Hematopoietic multipotent progenitor cell treated with erythropoietin and hydrocortisone succinate and interleukin-3 and kit ligand, for 6 days (in vitro differentiated cells): ENCODE data around the gene CNTN4.
"Not testable (repeated sequence)": the region's sequence is repeated elsewhere in the genome, so short reads cannot be mapped to it uniquely, and the experiment has no call there.

Experiments
- DNase-seq: peaks from one replicate; pipeline ENCODE4 v3.0.0-alpha.2; 2015

CNTN4 gene

DNA sequence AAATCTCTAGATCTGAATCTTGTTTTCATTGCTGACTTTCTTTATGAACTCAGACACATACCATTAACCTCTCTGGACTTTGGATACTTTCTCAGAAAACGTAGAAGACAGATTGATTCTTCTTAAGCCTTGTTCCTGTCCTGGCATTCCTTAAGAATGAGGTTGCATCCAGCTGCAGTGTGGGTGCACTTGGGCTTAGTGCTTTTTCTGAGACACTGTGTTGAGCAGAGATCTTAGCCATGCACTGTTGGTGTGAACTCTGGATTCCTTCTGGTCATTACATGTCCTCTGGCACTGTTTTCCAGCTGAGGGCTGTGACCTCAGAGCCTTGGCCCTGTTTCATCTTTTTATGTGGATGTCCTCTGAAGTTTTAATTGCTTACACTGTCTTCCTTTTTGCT is 428.3 kb downstream of the CNTN4 start:
- DNase-seq = no peak

DNA sequence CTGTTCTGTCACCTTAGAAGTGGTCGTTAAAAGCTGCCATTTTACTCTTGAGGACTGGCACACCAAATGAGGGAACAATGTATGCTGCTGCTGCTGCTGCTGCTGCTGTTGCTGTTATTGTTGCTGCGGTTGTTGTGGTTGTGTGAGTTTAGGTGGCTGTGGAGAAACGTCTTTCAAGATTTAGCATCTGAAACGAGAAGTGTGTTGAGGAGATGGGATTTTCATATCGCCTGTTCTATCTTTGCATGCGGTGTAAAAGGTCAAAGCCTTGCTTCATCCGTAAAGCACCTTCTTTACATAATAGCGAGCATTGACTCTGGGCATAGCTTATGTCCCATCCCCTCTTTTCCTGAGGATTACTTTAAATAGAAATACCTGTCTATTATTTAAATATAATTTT is 428.7 kb downstream of the CNTN4 start:
- not testable (repeated sequence) for DNase-seq

DNA sequence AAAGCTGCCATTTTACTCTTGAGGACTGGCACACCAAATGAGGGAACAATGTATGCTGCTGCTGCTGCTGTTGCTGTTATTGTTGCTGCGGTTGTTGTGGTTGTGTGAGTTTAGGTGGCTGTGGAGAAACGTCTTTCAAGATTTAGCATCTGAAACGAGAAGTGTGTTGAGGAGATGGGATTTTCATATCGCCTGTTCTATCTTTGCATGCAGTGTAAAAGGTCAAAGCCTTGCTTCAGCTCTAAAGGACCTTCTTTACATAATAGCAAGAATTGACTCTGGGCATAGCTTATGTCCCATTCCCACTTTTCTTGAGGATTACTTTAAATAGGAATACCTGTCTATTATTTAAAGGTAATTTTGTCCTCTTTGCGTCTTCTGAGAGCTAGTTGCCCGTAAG is 436.1 kb downstream of the CNTN4 start:
- DNase-seq = not testable (repeated sequence)

GRCh38 chr3:2535206-2535605 is 436.5 kb downstream of the CNTN4 start:
- DNase-seq = no peak

DNA sequence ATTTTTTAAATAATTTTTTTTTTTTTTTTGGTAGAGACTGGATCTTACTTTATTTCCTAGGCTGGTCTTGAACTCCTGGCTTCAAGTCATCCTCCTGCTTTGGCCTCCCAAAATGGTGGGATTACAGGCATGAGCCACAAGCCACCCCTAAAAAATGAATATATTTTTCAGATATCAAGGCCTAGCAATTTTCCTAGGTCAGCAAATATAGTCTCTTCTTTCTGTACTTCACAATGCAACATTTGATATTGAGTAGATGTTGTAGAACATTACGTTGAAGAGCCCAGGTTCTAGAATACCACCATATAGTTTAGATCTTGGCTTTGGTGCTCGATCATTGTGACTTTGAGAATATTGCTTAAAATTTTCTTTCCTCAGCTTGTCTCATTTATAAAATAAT is 437.9 kb downstream of the CNTN4 start:
- DNase-seq = no peak

GRCh38 chr3:2540115-2540514 is 441.4 kb downstream of the CNTN4 start:
- DNase-seq = no peak

DNA sequence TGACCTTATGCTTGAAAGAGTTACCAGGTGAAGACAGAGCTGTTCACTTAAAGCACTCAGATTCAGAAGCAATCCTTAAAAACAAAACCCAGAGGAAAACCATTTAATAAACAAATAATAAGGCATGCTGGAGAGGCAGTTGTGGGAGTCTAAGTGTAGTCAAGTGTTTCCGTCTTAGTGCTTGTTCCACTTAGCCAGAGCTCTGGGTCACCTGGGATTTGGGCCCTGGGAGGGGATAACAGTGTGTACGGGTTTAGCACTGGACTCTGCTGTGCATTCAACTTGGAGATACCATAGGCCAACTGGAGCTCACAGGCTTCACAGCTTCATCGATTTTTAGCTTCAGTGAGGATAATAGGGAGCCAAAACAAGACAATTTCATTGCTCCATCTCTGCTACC is 444.6 kb downstream of the CNTN4 start:
- no peak for DNase-seq

DNA sequence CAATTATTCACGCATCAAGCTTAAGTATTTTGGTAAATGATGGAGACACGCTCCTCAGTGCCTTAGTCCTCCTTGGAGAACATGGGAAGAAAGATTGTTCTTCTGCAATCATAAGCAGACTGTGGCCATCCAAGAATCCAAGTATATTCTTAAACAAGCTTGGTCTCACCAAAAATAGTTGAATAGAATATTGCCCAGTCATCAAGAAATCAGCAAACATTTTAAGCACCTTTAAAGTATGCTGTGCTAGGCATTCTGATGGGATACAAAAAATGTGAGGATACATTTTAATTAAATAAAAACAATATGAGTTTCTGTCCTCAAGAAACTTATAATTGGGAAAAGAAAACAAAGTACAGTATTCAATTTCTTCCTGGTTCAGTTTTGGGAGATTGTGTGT is 445.5 kb downstream of the CNTN4 start:
- no peak for DNase-seq

- no peak for DNase-seq
These were observed 446.1 kb downstream of the CNTN4 start for GRCh38 chr3:2544718-2545117.

GRCh38 chr3:2547049-2547448 is 448.4 kb downstream of the CNTN4 start:
- no peak for DNase-seq

DNA sequence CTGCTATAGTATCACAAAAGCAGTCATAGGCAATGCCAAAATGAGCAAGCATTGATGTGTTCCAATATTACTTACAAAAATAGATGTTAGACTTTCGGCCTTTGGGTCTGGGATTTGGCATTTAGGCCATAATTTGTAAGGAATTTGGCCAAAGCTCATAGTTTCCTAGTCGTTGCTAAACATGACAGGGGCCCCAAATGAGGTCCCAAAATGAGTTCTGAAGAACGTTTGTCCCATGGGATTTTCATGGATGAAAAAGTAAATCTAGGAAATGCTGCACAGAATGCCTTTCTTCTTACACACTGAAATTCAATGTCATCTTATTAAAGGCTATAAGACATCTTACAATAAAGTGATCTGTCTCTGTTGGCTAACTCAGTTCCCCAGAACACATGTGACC is 456.0 kb downstream of the CNTN4 start:
- DNase-seq = no peak

DNA sequence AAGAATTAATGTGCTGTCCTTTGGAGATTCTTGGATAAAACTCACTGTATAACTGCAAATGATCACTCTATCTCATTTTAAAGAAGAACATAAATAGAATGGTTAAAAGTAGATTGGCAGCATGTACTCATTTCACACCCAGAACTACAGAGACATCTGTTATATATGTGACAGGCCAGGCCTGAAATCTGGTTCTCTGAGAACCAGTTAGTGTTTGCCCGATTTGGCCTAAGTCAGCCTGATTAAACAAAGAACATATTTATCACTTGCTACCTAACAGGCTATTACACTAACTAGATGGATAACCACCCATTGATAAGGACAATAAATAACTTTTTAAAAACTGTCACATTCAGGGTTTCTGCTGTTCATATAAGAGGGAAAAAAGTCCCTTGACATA is 460.1 kb downstream of the CNTN4 start:
- no peak for DNase-seq

DNA sequence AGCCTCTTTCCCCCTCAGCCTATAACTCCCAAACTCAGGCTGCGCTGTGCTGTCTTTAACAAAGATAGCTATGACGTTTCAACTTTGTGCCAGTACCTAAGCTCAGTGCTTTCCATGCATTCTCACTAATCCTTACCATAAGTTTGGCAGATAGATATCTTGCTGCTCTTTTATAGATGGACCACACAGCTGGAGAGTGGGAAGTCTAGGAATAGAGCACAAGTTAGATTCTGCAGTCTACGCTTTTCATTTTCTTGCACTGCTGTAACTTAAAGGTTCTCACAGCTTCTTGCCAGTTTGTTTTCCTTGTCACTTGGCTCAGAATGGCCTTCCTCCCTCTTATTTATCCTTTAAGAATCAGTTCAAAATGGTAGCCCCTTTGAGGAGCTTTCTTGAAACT is 468.8 kb downstream of the CNTN4 start:
- no peak for DNase-seq

- no peak for DNase-seq
These were observed 469.5 kb downstream of the CNTN4 start for GRCh38 chr3:2568156-2568555.

DNA sequence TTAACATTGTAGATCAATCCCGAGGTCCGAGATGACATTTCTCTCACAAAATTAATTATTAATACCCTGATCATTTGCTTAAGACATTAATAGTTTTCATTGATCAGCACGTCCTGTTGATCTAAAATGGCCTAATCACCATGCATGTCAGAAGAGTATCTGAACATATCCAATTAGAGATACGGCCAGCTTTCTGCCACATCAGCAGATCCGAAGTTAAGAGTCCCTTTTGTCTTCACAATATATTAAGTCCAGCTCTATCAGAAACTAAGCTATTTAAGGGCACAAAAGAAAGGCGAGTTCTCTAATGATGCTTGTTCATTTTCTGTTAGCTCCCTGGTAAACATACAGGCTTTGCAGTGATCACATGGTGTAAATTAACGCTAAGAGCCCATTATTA is 470.3 kb downstream of the CNTN4 start:
- no peak for DNase-seq

GRCh38 chr3:2577571-2577970 is 478.9 kb downstream of the CNTN4 start:
- DNase-seq = no peak

- no peak for DNase-seq
These were observed 479.9 kb downstream of the CNTN4 start for GRCh38 chr3:2578560-2578959.

- DNase-seq = no peak
These were observed 480.5 kb downstream of the CNTN4 start for GRCh38 chr3:2579206-2579605.

DNA sequence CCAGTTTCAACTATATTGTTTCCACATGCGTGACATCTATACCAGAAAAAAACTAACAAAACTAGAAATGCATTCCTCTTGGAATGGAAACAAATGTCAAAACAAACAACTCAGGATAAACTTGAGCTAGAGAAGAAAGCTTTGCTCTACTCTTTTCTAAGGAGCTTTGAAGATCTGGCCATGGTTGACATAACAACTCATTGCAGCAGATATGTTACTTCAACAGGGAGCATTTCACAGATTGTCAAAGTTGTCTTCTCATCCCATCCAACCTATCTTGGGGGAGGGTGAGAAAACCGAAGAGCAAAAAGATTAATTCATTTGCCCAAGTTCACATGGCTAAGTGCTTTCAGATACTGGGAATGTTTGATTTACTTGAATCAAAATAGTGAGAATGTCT is 484.4 kb downstream of the CNTN4 start:
- DNase-seq = no peak

GRCh38 chr3:2589336-2589969 is 490.8 kb downstream of the CNTN4 start:
- no peak for DNase-seq

DNA sequence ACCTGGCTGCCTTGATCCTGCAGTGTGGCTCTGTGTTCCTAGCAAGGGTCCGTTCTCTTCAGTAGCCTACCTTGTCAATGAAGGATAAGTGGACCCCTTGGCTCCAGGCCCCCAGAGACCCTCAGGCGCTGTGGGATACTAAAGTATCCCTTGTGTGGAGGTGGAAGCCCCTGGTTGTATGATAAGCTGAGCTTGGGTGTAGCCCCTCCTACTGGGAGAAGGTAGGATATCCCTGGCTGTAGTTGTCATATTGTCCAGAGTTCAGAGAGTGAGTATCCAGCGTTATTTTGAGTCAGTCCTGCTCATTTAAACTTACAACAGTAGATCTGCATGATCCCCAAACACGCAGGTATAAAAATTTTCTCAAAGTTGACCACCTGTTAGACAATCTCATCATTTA is 496.8 kb downstream of the CNTN4 start:
- DNase-seq = no peak

DNA sequence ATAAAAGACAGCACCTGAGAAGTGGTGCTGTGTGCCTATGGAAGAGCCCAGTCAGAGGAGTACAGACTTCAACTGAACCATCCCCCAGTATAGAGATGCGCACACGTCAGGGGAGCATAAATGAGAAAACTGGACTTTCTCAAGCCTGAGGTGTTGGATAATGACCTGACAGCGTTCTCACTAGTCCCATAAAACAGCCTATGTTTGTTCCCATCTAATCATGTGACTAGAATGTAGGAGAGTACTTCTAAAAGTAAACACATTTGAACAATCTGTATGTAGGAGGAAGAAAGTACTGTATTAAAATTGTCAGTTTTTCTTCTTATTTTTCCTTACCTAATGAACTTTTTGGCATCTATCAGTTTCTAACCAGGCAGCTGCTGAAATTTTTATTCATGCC is 498.9 kb downstream of the CNTN4 start:
- DNase-seq = no peak

DNA sequence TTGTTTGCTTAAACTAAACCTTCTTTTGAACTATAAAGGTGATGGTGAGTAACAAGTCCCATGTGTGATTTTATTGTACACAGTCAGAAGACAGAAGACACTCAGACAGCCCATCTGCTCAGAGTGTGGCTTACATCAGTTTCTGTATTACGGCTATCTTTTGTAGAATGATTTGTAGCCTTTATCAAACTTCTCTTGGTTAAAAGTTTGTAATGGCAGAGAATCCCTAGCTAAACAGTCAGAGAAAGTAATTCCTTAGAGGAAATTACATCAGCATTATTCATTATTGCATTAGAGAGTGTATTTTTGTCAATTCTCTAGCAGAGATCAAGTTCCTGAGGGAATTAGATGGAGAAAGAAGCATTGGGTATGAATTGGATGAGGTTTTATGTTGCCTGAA is 500.8 kb downstream of the CNTN4 start:
- DNase-seq = no peak

DNA sequence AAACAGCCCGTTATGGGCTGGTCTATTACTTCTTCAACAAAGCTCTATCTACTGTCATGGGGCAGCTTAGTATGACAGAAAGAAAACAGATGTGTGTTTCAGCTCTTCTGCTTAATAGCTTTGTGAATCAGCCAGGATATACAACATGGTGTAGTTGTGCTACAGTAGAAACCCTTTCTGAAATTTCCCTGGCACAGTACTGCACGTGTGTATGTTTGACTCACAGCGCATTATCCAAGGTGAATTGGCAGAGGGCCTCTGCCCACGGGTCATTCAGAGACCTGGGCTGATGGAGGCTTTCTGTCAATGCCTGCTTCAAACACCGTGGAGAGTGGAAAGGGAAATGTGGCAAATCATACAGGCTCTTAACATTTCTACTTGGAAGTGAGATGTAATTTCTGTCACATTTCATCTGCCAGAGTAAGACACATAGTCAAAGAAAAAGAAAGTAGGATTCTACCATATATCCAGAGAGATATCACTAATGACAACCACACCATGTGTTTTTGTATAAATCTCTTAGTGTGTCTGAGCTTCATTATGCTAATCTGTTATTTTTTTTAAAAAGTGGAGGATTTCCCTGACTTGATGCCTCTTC is 505.1 kb downstream of the CNTN4 start:
- DNase-seq = no peak

- no peak for DNase-seq
These were observed 515.9 kb downstream of the CNTN4 start for GRCh38 chr3:2614578-2614977.
